ENCODE results near the gene CCL17. TPM values are rescaled to one million over a fixed set of nuclear protein-coding genes. Genes with fewer than 3 reads are reported as not detected.

The CCL17 gene
- total RNA-seq, 4 donors from 2014 or later, result not detected

DNA sequence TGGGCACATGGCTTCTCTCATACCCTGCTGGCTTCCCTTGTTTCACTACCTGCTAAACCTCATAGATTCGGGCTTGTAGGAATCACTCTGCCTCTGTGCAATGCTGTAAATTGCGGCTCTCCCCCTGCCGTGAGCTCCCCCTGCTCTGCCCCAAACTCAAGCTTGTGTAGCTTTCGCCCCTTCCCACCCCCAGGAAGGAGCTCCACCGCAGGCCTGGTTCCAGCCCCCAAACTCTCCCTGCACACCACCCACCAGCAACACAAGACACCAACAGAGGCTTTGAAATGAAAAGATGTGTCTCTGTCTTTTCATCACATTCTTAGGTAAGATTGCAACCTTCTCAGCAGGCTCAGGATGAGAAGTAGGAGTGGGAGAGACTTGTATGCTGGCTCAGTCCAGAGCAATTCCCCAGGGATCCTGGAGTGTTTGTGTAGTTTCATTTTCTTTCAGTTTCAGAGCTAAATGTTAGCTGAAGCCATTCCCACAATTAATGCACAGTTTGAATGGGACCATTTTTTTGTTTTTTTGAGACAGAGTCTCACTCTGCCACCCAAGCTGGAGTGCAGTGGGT is 18.1 kb upstream of the CCL17 start:
- Histone ChIP-seq H3K27ac (no peak overlapping the region), H3K9me3 (no peaks in the 10 kb centered on the region), H3K4me1 (peaks cover 0 to 15% (median 8%) of the 10 kb centered on the region in 4 donors), H3K4me3 (no peak overlapping the region), H3K36me3 (no peaks in the 10 kb centered on the region), H3K27me3 (no peaks in the 10 kb centered on the region)
- no peak for TF ChIP-seq POLR2A (IDR thresholded peaks at IDR 0.05)
- TF ChIP-seq, protein P1, sequence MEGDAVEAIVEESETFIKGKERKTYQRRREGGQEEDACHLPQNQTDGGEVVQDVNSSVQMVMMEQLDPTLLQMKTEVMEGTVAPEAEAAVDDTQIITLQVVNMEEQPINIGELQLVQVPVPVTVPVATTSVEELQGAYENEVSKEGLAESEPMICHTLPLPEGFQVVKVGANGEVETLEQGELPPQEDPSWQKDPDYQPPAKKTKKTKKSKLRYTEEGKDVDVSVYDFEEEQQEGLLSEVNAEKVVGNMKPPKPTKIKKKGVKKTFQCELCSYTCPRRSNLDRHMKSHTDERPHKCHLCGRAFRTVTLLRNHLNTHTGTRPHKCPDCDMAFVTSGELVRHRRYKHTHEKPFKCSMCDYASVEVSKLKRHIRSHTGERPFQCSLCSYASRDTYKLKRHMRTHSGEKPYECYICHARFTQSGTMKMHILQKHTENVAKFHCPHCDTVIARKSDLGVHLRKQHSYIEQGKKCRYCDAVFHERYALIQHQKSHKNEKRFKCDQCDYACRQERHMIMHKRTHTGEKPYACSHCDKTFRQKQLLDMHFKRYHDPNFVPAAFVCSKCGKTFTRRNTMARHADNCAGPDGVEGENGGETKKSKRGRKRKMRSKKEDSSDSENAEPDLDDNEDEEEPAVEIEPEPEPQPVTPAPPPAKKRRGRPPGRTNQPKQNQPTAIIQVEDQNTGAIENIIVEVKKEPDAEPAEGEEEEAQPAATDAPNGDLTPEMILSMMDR (IDR thresholded peaks at IDR 0.05), result no peak
- no peak for DNase-seq

DNA sequence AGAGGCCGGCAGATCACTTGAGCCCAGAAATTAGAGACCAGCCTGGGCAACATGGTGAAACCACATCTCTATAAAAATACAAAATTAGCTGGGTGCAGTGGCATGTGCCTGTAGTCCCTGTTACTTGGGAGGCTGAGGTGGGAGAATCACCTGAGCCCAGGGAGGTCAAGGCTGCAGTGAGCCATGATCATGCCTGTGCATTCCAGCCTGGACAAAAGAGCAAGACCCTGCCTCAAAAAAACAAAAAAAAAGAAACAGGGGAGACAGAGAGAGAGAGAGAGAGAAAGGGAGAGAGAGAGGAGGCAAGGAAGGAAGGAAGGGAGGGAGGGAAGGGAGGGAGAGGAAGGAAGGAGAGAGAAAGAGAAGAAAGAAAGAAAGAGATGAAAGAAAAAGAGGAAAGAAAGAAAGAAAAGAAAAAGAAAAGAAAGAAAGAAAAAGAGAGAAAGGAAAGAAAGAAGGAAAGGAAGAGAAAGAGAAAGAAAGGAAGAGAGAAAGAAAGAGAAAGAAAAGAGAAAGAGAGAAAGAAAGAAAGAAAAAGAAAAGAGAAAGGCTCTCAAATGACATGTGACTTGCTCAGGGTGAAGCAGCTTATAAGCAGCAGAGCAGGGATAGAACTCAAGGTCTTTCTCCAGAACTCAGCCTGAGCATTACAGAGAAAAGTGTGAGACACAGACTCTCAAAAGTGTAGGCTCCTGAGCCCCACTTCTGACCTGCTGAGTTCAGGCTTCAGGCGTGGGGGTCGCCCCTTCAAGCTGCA is 16.8 kb upstream of the CCL17 start:
- H3K27ac ChIP-seq, result no peak overlapping the region
- H3K36me3 ChIP-seq, result no peaks in the 10 kb centered on the region
- H3K4me3 ChIP-seq, result no peak overlapping the region
- H3K9me3 ChIP-seq, result no peaks in the 10 kb centered on the region
- no peak for DNase-seq
- H3K27me3 ChIP-seq, result no peaks in the 10 kb centered on the region
- H3K4me1 ChIP-seq, result peaks cover 0 to 15% (median 8%) of the 10 kb centered on the region in 4 donors
- TF ChIP-seq, protein P1 (IDR thresholded peaks at IDR 0.05), result no peak
- no peak for TF ChIP-seq POLR2A (IDR thresholded peaks at IDR 0.05)

DNA sequence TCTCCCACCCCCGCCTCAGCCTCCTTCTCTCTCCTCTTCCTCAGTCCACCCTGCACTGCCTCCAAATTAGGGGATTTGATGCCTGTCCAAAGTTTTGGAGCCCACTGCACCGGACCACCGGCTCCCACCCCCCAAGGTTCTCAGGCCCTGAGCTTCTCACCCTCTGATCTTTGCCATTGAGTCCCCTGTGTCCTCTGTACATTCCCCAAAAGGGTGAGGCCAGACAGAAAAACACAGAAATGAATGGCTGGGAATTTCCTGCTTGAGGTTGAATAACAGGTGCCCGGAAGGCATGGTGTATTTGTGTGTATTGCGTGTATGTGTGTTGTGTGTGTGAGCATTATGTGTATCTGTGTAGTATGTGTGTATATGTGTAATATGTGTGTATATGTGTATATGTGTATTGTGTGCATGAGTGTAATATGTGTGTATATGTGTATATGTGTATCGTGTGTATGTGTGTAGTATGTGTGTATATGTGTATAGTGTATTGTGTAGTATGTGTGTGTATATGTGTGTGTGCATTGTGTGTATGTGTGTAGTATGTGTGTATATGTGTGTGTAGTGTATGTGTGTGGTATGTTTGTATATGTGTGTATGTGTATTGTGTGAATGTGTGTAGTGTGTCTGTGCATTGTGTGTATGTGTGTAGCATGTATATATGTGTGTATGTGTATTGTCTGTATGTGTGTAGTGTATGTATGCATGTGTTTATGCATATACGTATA is 16.0 kb upstream of the CCL17 start:
- H3K4me1 ChIP-seq, result peaks cover 0 to 15% (median 8%) of the 10 kb centered on the region in 4 donors
- no peak overlapping the region for H3K4me3 ChIP-seq
- H3K27ac ChIP-seq, result no peak overlapping the region
- no peaks in the 10 kb centered on the region for H3K27me3 ChIP-seq
- DNase-seq, result no peak
- no peaks in the 10 kb centered on the region for H3K36me3 ChIP-seq
- TF ChIP-seq POLR2A (IDR thresholded peaks at IDR 0.05), result no peak
- TF ChIP-seq, protein P1 (IDR thresholded peaks at IDR 0.05), result no peak
- no peaks in the 10 kb centered on the region for H3K9me3 ChIP-seq

DNA sequence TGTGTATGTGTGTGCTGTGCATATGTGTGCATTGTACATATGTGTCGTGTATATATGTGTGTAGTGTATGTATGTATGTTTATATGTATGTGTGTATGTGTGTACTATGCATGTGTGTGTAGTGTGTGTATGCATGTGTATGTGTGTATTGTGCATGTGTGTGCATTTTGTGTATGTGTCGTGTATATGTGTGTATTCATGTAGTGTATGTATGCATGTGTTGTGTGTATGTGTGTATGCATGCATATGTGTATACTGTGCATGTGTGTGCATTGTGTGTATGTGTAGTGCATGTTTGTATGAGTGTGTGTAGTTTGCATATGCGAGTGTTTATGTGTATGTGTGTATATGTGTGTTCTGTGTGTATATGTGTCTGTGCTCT is 15.5 kb upstream of the CCL17 start:
- TF ChIP-seq POLR2A (IDR thresholded peaks at IDR 0.05), result no peak
- TF ChIP-seq, protein P1 (IDR thresholded peaks at IDR 0.05), result no peak
- Histone ChIP-seq H3K27ac (no peak overlapping the region), H3K4me3 (no peak overlapping the region), H3K9me3 (no peaks in the 10 kb centered on the region), H3K36me3 (no peaks in the 10 kb centered on the region), H3K4me1 (peaks cover 0 to 10% (median 6%) of the 10 kb centered on the region in 4 donors), H3K27me3 (no peaks in the 10 kb centered on the region)
- no peak for DNase-seq

DNA sequence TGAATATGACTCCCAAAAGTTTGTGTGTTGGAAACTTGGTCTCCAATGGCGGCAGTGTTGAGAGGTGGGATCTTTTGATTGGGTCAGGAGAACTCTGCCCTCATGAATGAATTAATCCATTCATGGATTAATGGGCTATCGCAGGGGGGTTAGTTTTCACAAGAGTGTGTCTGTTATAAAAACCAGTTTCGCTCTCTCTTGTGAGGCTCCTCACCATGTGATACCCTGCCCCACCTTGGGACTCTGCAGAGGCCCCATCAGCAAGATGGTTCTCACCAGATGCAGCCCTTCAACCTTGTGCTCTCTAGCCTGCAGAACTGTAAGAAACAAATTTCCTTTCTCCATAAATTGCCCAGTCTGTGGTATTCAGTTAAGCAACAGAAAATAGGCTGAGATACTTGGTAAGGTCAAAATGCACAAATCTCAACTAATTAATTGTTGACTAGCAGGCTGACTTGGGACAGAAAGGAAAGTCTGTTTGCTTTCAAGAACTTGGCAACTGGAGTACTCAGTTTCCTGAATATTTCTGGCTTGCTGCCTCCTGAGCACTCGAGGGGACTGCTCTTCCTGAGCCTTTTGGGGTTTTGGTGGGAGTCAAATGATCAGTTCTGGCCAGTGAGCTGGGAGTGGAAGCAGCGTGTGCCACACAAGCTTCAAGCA is 13.8 kb upstream of the CCL17 start:
- H3K27ac ChIP-seq, result no peak overlapping the region

More for the DNA sequence above, 13.8 kb upstream of the CCL17 start:
- TF ChIP-seq POLR2A (IDR thresholded peaks at IDR 0.05), result no peak
- TF ChIP-seq, protein P1 (IDR thresholded peaks at IDR 0.05), result no peak
- DNase-seq, result no peak
- H3K36me3 ChIP-seq, result no peaks in the 10 kb centered on the region
- no peak overlapping the region for H3K4me3 ChIP-seq
- H3K27me3 ChIP-seq, result no peaks in the 10 kb centered on the region
- H3K4me1 ChIP-seq, result no peaks in the 10 kb centered on the region
- H3K9me3 ChIP-seq, result no peaks in the 10 kb centered on the region
